GM23338 (cell line): ENCODE measurements around the gene CASK. TPM values are rescaled to one million over a fixed set of nuclear protein-coding genes. Genes with fewer than 3 reads are reported as not detected.

ENCODE experiments used
- ATAC-seq: fragments of 200-7000 bp; cut with Tn5 transposase; 3 replicates; pipeline ENCODE4 v1.9.1; 2020
- DNase-seq: peaks from one replicate; pipeline ENCODE4 v3.0.0-alpha.2; 2015; ENCODE audit warnings: low spot score
- H2AFZ ChIP-seq: fragments of 200-600 bp; sonication (generic); 2 replicates; pipeline ENCODE4 v1.8.0; 2016; ENCODE audit warnings: antibody characterized with exemption, mild to moderate bottlenecking, moderate library complexity
- H3F3A ChIP-seq: fragments of 200-600 bp; sonication (generic); replicated peaks from 2 replicates; pipeline ENCODE4 v1.8.0; 2017; ENCODE audit warnings: antibody characterized with exemption, mixed run types, low read depth
- H3K27ac ChIP-seq: fragments of 200-600 bp; sonication (generic); 2 replicates; pipeline ENCODE4 v1.6.1; 2016; ENCODE audit warnings: low read depth
- H3K27me3 ChIP-seq: fragments of 200-600 bp; sonication (generic); 2 replicates; pipeline ENCODE4 v1.8.0; 2016; ENCODE audit warnings: mild to moderate bottlenecking, mixed run types, moderate library complexity; ENCODE audit not compliant: insufficient read depth
- H3K36me3 ChIP-seq: fragments of 200-600 bp; sonication (generic); 2 replicates; pipeline ENCODE4 v1.8.0; 2016; ENCODE audit warnings: mild to moderate bottlenecking; ENCODE audit not compliant: insufficient read depth
- H3K4me1 ChIP-seq: fragments of 200-600 bp; sonication (generic); 2 replicates; pipeline ENCODE4 v1.8.0; 2016; ENCODE audit warnings: mild to moderate bottlenecking, moderate library complexity; ENCODE audit not compliant: insufficient read depth
- H3K4me2 ChIP-seq: fragments of 200-600 bp; sonication (generic); 2 replicates; pipeline ENCODE4 v1.7.1; 2017; ENCODE audit warnings: mixed run types
- H3K4me3 ChIP-seq: fragments of 200-600 bp; sonication (generic); 2 replicates; pipeline ENCODE4 v1.6.1; 2016; ENCODE audit warnings: mixed run types
- H3K79me2 ChIP-seq: fragments of 200-600 bp; sonication (generic); replicated peaks from 2 replicates; pipeline ENCODE4 v1.8.0; 2017; ENCODE audit warnings: mild to moderate bottlenecking; ENCODE audit not compliant: insufficient read depth
- H3K9me2 ChIP-seq: fragments of 200-600 bp; sonication (generic); 2 replicates; pipeline ENCODE4 v1.8.0; 2017; ENCODE audit not compliant: insufficient read depth
- H4K20me1 ChIP-seq: fragments of 200-600 bp; sonication (generic); replicated peaks from 2 replicates; pipeline ENCODE4 v1.8.0; 2017; ENCODE audit warnings: mild to moderate bottlenecking; ENCODE audit not compliant: insufficient read depth
- H3K27ac Mint-ChIP-seq: 2 replicates; pipeline ENCODE4 v1.8.0; 2020; ENCODE audit warnings: inconsistent platforms, mild to moderate bottlenecking, moderate library complexity, mixed read lengths
- H3K27me3 Mint-ChIP-seq: 3 replicates; pipeline ENCODE4 v1.8.0; 2022; ENCODE audit warnings: low read depth, mild to moderate bottlenecking, moderate library complexity, mixed read lengths, inconsistent platforms; ENCODE audit not compliant: insufficient read depth, poor library complexity
- H3K36me3 Mint-ChIP-seq: 3 replicates; pipeline ENCODE4 v1.8.0; 2021; ENCODE audit warnings: low read depth, mild to moderate bottlenecking, inconsistent platforms, moderate library complexity, mixed read lengths
- H3K4me1 Mint-ChIP-seq: 3 replicates; pipeline ENCODE4 v1.8.0; 2020; ENCODE audit warnings: mild to moderate bottlenecking, inconsistent platforms, mixed read lengths
- H3K4me3 Mint-ChIP-seq: 3 replicates; pipeline ENCODE4 v1.8.0; 2021; ENCODE audit warnings: moderate library complexity, mild to moderate bottlenecking, inconsistent platforms, mixed read lengths
- H3K9me3 Mint-ChIP-seq: 3 replicates; pipeline ENCODE4 v1.8.0; 2020; ENCODE audit warnings: moderate library complexity, mild to moderate bottlenecking, inconsistent platforms, mixed read lengths
- CREB1 ChIP-seq: fragments of 250-450 bp; sonication (Bioruptor Pico); IDR thresholded peaks from 2 replicates; pipeline ENCODE4 v1.5.0; 2020; ENCODE audit warnings: low read depth, mild to moderate bottlenecking, moderate library complexity
- EZH2phosphoT487 ChIP-seq: fragments of 200-600 bp; sonication (generic); IDR thresholded peaks from one replicate; pipeline ENCODE4 v1.8.1; 2018; ENCODE audit warnings: antibody characterized with exemption; ENCODE audit not compliant: unreplicated experiment
- JUNB ChIP-seq: IDR thresholded peaks from one replicate; pipeline ENCODE4 v1.6.1; 2016; ENCODE audit warnings: antibody characterized with exemption; ENCODE audit not compliant: unreplicated experiment
- NANOG ChIP-seq: IDR thresholded peaks from 2 replicates; pipeline ENCODE4 v1.6.1; 2016; ENCODE audit warnings: antibody characterized with exemption, borderline replicate concordance
- POLR2AphosphoS5 ChIP-seq: IDR thresholded peaks from 2 replicates; pipeline ENCODE4 v1.6.1; 2016; ENCODE audit warnings: antibody characterized with exemption, low read depth
- STAT1 ChIP-seq: IDR thresholded peaks from one replicate; pipeline ENCODE4 v1.6.1; 2016; ENCODE audit warnings: antibody characterized with exemption; ENCODE audit not compliant: unreplicated experiment
- ZNF114 ChIP-seq: fragments of 250-450 bp; sonication (Bioruptor Pico); IDR thresholded peaks from 2 replicates; pipeline ENCODE4 v1.5.0; 2020; ENCODE audit warnings: mild to moderate bottlenecking, moderate library complexity
- ZNF331 ChIP-seq: fragments of 250-450 bp; sonication (Bioruptor Pico); IDR thresholded peaks from 2 replicates; pipeline ENCODE4 v1.5.0; 2020; ENCODE audit warnings: low read depth, mild to moderate bottlenecking, moderate library complexity
- polyA plus RNA-seq: library from polyadenylated mRNA; unstranded; fragments of >200 nt; fragmentation: Nextera tagmentation; extraction: Ambion mirVana; gene quantifications from 2 replicates; pipeline ENCODE4 v1.2.1, GENCODE V29; 2016
- total RNA-seq: library from RNA; depleted of rRNA; stranded (reverse); fragments of >200 nt; shearing (Covaris generic); gene quantifications from 2 replicates; pipeline ENCODE4 v1.2.3, GENCODE V29; 2014
- TF ChIP-seq, protein P1 (sequence below): fragments of 250-450 bp; sonication (Bioruptor Pico); IDR thresholded peaks from 2 replicates; pipeline ENCODE4 v1.5.0; 2020; ENCODE audit warnings: mild to moderate bottlenecking, moderate library complexity
- TF ChIP-seq, protein P2 (sequence below): IDR thresholded peaks from one replicate; pipeline ENCODE4 v1.6.1; 2018; ENCODE audit warnings: antibody characterized with exemption; ENCODE audit not compliant: unreplicated experiment
- TF ChIP-seq, protein P3 (sequence below): IDR thresholded peaks from 2 replicates; pipeline ENCODE4 v1.6.1; 2016; ENCODE audit warnings: antibody characterized with exemption

The CASK gene
- total and polyA plus RNA-seq, 2 experiments from 2014 or later = 15.3 to 44.4 TPM

DNA sequence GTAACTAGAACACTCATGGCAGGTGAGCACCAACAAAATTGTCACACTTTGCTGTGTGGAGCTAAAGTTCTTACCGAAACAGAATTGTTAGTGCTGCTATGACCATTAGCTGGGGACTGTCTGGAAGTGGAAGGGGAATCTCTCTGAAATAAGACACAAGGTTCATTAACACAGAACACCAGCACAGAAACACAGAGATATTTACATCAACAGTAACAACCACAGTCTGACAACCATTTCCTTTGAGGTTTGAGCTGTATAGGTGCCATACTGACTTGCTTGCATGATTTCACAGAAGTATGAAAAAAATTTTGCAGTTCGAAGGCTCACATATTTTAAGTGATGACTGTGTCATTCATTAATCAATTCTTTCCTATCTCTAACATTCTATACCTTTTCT is 366.4 kb downstream of the CASK start (continued):
- TF ChIP-seq, protein P1, sequence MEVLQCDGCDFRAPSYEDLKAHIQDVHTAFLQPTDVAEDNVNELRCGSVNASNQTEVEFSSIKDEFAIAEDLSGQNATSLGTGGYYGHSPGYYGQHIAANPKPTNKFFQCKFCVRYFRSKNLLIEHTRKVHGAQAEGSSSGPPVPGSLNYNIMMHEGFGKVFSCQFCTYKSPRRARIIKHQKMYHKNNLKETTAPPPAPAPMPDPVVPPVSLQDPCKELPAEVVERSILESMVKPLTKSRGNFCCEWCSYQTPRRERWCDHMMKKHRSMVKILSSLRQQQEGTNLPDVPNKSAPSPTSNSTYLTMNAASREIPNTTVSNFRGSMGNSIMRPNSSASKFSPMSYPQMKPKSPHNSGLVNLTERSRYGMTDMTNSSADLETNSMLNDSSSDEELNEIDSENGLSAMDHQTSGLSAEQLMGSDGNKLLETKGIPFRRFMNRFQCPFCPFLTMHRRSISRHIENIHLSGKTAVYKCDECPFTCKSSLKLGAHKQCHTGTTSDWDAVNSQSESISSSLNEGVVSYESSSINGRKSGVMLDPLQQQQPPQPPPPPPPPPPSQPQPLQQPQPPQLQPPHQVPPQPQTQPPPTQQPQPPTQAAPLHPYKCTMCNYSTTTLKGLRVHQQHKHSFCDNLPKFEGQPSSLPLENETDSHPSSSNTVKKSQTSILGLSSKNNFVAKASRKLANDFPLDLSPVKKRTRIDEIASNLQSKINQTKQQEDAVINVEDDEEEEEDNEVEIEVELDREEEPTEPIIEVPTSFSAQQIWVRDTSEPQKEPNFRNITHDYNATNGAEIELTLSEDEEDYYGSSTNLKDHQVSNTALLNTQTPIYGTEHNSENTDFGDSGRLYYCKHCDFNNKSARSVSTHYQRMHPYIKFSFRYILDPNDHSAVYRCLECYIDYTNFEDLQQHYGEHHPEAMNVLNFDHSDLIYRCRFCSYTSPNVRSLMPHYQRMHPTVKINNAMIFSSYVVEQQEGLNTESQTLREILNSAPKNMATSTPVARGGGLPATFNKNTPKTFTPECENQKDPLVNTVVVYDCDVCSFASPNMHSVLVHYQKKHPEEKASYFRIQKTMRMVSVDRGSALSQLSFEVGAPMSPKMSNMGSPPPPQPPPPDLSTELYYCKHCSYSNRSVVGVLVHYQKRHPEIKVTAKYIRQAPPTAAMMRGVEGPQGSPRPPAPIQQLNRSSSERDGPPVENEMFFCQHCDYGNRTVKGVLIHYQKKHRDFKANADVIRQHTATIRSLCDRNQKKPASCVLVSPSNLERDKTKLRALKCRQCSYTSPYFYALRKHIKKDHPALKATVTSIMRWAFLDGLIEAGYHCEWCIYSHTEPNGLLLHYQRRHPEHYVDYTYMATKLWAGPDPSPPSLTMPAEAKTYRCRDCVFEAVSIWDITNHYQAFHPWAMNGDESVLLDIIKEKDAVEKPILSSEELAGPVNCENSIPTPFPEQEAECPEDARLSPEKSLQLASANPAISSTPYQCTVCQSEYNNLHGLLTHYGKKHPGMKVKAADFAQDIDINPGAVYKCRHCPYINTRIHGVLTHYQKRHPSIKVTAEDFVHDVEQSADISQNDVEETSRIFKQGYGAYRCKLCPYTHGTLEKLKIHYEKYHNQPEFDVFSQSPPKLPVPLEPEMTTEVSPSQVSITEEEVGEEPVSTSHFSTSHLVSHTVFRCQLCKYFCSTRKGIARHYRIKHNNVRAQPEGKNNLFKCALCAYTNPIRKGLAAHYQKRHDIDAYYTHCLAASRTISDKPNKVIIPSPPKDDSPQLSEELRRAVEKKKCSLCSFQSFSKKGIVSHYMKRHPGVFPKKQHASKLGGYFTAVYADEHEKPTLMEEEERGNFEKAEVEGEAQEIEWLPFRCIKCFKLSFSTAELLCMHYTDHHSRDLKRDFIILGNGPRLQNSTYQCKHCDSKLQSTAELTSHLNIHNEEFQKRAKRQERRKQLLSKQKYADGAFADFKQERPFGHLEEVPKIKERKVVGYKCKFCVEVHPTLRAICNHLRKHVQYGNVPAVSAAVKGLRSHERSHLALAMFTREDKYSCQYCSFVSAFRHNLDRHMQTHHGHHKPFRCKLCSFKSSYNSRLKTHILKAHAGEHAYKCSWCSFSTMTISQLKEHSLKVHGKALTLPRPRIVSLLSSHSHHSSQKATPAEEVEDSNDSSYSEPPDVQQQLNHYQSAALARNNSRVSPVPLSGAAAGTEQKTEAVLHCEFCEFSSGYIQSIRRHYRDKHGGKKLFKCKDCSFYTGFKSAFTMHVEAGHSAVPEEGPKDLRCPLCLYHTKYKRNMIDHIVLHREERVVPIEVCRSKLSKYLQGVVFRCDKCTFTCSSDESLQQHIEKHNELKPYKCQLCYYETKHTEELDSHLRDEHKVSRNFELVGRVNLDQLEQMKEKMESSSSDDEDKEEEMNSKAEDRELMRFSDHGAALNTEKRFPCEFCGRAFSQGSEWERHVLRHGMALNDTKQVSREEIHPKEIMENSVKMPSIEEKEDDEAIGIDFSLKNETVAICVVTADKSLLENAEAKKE (CRISPR knock-in tag) = no peak
- TF ChIP-seq, protein P2, sequence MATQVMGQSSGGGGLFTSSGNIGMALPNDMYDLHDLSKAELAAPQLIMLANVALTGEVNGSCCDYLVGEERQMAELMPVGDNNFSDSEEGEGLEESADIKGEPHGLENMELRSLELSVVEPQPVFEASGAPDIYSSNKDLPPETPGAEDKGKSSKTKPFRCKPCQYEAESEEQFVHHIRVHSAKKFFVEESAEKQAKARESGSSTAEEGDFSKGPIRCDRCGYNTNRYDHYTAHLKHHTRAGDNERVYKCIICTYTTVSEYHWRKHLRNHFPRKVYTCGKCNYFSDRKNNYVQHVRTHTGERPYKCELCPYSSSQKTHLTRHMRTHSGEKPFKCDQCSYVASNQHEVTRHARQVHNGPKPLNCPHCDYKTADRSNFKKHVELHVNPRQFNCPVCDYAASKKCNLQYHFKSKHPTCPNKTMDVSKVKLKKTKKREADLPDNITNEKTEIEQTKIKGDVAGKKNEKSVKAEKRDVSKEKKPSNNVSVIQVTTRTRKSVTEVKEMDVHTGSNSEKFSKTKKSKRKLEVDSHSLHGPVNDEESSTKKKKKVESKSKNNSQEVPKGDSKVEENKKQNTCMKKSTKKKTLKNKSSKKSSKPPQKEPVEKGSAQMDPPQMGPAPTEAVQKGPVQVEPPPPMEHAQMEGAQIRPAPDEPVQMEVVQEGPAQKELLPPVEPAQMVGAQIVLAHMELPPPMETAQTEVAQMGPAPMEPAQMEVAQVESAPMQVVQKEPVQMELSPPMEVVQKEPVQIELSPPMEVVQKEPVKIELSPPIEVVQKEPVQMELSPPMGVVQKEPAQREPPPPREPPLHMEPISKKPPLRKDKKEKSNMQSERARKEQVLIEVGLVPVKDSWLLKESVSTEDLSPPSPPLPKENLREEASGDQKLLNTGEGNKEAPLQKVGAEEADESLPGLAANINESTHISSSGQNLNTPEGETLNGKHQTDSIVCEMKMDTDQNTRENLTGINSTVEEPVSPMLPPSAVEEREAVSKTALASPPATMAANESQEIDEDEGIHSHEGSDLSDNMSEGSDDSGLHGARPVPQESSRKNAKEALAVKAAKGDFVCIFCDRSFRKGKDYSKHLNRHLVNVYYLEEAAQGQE = no peak
- TF ChIP-seq STAT1 = no peak

DNA sequence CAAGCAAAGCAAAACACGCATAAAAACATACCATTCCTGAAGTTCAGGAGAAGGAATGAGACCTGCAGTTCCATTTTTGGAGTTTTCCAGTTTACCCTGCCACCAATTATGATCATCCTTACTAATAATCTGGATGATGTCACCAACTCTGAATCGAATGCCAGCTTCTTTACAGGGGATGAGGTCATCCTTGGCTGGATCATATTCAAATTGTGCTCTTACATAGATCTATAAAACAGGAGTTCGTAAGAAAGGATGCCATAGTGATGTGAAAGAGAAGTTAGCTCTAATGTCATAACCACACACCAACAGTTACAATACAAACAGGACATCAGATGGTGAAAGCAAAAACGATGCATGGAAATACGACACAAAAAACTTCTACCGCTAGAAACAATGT is 369.7 kb downstream of the CASK start:
- ATAC-seq = no peak
- DNase-seq = no peak
- Histone ChIP-seq H4K20me1 (no peaks in the 10 kb centered on the region), H2AFZ (no peak overlapping the region), H3K79me2 (no peaks in the 10 kb centered on the region), H3K4me2 (no peak overlapping the region), H3K9me2 (no peaks in the 10 kb centered on the region), H3K36me3 (no peaks in the 10 kb centered on the region; the same call in 1 of the 2 replicates), H3F3A (no peaks in the 10 kb centered on the region), H3K27me3 (no peaks in the 10 kb centered on the region), H3K27ac (no peak overlapping the region), H3K4me1 (no peaks in the 10 kb centered on the region), H3K4me3 (no peak overlapping the region)
- Mint-ChIP-seq H3K9me3 (no peaks in the 10 kb centered on the region), H3K4me3 (no peak overlapping the region), H3K36me3 (peaks cover 7% of the 10 kb centered on the region; the same call in 2 of the 3 replicates), H3K27ac (no peak overlapping the region), H3K27me3 (peaks cover 2% of the 10 kb centered on the region), H3K4me1 (no peaks in the 10 kb centered on the region; the same call in 2 of the 3 replicates)
- TF ChIP-seq EZH2phosphoT487 = no peak
- TF ChIP-seq, protein P2 = no peak
- TF ChIP-seq ZNF331 (CRISPR knock-in tag) = no peak
- no peak for TF ChIP-seq CREB1
- TF ChIP-seq, protein P3, sequence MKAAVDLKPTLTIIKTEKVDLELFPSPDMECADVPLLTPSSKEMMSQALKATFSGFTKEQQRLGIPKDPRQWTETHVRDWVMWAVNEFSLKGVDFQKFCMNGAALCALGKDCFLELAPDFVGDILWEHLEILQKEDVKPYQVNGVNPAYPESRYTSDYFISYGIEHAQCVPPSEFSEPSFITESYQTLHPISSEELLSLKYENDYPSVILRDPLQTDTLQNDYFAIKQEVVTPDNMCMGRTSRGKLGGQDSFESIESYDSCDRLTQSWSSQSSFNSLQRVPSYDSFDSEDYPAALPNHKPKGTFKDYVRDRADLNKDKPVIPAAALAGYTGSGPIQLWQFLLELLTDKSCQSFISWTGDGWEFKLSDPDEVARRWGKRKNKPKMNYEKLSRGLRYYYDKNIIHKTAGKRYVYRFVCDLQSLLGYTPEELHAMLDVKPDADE = no peak
- TF ChIP-seq JUNB = no peak
- TF ChIP-seq STAT1 = no peak
- TF ChIP-seq ZNF114 (CRISPR knock-in tag) = no peak
- no peak for TF ChIP-seq POLR2AphosphoS5
- TF ChIP-seq NANOG = no peak
